HG02763 (cell line): ENCODE data around the gene SUPT20HL1.
"Not testable (repeated sequence)": the region's sequence is repeated elsewhere in the genome, so short reads cannot be mapped to it uniquely, and the experiment has no call there.

Experiments used
- ATAC-seq: cut with Tn5 transposase; IDR thresholded peaks from one replicate; pipeline ENCODE4 v1.9.1; 2021; ENCODE audit warnings: mild to moderate bottlenecking, moderate library complexity; ENCODE audit not compliant: unreplicated experiment

Gene SUPT20HL1

DNA sequence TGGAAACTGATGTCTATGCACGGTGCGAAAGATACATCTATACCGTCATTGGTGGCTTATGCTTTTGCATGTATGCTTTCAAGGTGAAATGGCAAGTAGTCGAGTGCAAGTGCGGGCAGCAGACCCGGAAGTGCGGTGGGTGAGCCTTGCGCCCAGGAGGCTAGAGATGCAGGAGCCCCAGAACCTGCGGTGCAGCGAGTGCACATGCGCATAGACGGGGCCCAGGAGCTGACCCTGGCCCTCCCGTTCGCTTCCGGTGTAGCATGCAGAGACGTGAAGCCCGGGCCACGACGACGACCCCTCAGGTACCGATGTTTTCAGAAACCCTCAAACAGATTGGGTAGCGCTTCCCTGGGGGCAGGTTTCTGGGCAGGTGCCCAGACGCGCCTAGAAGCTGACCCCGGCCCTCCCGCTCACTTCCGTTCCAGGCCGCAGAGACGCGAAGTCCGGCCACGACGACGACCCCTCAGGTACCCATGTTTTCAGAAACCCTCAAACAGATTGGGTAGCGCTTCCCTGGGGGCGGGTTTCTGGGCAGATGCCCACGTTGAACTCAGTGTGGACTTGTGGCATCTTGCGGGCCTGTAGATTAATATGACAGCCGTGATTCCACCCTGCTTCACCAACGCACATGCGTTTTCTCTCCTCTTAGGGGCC is 1.8 kb downstream of the SUPT20HL1 start:
- not testable (repeated sequence) for ATAC-seq

DNA sequence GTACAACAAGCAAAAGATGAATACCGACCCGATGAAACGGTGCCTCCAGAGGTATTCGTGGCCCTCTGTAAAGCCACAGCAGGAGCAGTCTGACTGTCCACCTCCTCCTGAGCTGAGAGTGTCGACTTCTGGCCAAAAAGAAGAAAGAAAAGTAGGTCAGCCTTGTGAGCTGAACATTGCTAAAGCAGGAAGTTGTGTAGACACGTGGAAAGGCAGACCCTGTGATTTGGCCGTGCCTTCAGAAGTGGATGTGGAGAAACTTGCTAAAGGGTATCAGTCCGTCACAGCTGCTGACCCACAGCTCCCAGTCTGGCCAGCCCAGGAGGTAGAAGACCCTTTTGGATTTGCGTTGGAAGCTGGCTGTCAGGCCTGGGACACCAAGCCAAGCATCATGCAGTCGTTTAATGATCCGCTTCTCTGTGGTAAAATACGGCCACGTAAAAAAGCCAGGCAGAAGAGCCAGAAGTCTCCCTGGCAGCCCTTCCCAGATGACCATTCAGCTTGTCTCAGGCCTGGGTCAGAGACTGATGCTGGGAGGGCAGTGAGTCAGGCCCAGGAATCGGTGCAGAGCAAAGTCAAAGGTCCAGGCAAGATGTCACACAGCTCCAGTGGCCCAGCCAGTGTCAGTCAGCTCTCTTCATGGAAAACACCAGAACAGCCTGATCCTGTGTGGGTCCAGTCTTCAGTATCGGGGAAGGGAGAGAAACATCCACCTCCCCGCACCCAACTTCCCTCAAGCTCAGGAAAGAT is 3.2 kb downstream of the SUPT20HL1 start:
- not testable (repeated sequence) for ATAC-seq

DNA sequence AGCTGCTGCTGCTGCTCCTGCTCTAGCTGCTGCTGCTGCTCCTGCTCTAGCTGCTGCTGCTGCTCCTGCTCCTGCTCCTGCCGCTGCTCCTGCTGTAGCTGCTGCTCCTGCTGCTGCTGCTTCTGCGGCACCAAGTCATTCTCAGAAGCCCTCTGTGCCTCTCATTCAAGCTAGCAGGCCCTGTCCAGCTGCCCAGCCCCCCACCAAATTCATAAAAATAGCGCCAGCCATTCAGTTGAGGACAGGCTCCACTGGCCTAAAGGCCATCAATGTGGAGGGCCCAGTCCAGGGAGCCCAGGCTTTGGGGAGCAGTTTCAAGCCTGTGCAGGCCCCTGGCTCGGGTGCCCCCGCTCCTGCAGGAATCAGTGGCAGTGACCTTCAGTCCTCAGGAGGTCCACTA is 3.9 kb downstream of the SUPT20HL1 start:
- no peak for ATAC-seq

DNA sequence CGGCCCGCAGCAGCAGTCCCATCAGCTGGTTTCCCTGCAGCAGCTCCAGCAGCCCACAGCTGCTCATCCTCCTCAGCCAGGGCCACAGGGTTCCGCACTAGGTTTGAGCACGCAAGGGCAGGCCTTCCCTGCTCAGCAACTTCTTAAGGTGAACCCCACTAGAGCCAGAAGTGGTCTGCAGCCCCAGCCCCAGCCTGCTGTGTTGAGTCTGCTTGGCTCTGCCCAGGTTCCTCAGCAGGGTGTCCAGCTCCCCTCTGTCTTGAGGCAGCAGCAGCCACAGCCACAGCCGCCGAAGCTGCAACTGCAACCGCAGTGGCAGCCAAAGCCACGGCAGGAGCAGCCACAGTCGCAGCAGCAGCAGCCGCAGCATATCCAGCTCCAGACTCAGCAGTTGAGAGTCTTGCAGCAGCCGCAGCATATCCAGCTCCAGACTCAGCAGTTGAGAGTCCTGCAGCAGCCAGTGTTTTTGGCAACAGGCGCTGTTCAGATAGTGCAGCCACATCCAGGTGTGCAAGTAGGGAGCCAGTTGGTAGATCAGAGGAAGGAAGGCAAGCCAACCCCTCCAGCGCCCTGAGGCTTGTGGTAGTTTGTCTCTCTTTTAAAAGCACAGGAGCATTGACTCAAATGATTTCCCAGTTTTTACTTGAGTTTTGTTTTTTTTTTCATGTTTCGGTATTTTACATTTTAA is 4.6 kb downstream of the SUPT20HL1 start:
- no peak for ATAC-seq

DNA sequence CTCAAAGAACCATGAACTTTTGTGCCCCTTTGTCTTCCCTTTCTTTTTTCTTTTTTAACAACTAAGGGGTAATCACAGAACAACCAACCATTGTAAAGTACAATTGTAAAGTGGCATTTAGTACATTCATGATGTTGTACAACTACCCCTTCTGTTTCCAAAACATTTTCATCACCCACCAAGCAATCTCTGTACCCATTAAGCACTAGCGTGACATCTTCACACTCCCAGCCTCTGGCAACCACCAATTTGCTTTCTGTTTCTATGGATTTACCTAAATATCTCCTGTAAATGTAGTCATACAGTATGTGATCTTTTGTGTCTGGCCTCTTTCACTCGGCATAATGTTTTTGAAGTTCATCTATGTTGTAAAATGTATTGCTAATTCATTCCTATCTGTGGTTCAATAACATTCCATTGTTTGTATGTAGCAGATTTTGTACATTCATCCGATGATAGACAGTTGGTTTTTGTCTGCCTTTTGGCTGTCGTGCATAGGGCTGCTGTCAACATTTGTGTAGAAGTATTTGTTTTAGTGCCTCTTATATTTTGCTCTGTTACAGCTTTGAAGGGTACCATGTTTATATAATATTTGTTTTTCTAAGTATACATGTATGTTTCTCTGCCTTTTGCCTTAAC is 6.4 kb downstream of the SUPT20HL1 start:
- ATAC-seq, result not testable (repeated sequence)

DNA sequence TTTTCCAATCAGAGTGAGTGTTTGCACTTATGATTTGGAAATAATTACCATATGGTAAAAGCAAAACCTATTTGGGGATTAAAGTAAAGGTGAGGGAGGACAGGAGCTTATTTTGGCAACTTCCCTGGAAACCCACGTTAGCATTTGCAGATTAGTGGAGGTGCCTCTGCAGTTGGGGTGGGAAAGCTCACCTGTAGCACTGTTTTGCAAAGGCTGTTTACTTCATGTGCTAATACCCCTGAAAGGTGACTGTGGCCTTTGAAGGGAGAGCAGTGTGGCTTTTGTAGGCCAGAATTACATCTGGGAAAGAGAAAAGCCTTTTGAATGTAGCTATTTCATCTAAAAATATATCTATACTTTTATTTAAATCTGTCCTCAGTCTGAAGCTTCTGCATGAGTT is 9.4 kb downstream of the SUPT20HL1 start:
- no peak for ATAC-seq

DNA sequence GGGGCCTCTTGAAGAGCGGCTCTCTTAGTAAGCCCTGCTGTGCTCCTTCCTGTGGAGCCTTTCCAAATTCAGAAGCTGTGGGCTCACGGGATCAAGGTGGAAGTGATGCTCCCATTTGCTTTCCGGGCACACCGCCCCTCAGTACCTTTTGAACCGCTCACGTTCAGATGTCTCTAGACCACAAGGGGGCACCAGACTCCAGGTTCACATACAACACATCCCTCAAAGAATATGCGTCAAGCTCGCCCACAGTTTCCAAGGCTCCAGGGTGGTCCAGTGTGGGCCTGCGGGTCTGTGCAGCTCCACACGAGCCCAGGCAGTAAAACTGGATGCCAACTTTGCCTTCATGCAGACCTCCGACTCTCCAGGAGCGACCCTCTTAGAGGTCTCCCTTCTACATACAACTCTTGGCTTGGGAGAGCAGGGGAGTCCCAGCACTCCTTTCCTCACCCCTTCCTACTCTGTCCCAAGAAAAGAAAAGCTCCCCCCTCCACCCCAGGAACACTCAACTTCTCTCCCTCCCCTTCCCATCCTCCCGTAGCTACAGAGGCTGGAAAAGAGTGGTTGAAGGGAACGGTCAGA is 11.0 kb downstream of the SUPT20HL1 start:
- peak; percentile 77 for ATAC-seq

DNA sequence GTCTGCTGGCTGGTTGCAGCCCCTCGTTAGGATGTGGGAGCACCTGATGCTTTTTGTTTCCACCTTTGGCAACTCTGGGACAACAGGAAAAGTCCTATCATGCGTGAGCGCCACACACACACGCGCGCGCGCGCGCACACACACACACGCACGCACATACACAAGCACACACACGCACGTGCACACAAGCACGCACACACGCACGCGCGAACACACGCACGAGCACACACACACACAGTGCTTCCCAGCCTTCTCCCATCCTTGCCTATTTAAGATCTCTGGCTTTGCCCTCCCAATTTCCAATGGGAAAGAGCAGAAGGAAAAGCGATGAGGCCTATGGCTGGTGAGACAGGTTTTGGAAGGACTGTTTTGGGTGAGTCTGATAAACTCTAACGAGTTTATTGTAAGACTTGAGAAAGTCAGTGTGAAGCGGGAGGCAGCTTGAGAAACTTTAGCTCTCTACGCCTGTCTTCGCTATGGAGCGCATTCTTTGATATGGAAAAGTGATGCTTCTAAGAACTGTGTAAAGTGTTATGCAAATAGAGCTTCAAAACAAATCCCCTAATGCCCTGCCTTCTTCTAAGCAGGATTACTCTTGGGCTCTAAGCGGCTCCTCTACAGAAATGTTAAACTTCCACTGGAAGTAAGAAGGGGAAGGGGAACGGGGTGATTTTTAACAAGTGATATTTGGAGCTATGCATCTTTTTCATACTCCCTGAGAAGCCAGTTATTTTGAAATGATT is 11.8 kb downstream of the SUPT20HL1 start:
- no peak for ATAC-seq

DNA sequence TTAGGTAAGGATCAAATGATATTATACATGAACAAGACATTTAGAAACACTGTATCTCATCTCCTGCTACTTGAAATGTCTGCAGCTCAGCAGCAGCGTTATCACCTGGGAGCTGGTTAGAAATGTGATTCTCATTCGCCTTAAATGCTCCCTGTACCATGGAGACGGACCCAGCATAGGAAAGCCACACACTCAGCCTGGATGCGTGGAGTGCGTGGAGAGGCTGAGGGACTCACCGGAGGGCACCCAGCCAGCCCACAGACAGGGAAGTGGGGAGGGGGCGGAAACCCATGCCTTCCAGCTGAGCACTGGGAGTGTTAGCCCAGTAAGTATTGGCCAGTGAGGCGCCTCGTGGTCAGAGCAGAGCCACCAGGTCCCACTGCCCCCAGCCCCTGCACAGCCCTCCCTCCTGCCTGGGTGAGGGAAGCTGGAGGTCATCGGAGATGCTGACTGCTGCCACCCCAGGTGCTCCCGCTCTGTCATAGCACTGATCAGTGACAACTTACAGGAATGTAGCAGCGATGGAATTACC is 15.2 kb downstream of the SUPT20HL1 start:
- no peak for ATAC-seq

DNA sequence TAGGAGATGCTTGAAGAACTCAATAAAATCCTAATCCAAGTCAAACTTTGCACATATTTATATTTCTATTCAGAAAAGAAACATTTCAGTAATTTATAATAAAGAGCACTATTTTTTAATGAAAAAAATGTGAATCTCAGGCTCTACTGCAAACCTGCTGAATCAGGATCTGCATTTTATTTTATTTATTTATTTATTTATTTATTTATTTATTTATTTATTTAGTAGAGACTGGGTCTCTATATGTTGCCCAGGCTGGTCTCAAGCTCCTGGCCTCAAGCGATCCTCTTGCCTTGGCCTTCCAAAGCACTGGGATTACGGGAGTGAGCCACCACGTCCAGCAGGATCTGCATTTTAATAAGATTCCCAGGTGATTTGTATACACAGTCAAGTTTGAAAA is 16.0 kb downstream of the SUPT20HL1 start:
- ATAC-seq, result no peak

DNA sequence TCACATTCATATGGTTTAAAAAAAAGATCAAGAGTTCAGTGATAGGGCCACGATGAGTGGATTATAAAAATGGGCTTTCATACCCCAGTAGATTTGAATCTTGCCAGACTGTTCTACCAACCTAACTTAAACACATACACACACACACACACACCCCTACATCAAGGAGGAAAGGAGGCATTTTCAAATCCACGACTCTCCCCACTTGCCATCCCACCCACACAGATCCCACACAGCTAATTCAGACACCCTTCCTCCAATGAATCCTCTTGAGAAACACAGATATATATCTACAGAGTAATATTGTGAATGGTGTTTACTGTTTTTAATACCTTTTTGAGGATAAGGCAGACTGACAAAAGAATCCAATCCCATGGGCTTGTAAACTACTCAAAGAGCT is 16.8 kb downstream of the SUPT20HL1 start:
- ATAC-seq, result no peak

DNA sequence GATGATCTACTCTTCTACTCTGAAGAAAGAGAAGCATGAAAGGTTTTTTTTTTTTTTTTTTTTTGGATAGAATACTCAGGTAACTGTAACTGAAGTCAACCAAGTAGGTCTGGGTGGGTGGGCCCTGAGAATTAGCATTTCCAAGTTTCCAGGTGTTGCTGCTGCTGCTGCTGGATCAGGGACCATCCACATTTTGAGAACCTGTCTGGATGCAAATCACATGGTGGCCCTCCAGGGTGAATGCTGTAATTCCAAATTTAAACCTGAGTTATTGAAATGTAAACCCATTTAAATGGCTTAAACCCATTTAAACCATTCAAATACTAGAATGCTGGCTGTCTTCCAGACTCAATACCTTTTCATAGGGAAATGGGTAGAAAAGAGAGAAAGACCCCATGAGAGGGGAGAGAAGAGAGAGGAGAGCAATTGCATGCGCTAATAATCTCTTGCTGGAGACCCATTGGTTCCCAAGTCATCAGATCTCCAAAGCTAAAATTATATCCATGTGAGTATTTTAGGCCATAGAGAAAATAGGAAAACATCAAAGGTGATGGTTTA is 17.6 kb downstream of the SUPT20HL1 start:
- ATAC-seq, result no peak

DNA sequence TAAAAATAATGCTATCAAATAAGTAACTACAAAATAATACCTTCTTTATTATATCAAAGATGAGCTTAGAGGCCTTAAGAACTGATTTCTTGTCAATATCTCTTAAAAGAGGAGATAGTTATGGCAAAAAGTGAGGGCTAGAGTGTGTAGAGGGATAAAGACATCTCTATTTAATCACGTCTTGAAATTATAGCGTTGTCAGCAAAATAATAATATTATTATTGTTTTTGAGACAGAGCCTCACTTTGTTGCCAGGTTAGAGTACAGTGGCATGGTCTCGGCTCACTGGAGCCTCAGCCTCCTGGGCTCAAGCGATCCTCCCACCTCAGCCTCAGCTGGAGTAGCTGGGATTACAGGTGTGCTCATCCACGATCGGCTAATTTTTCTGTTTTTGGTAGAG is 18.3 kb downstream of the SUPT20HL1 start:
- ATAC-seq, result no peak

DNA sequence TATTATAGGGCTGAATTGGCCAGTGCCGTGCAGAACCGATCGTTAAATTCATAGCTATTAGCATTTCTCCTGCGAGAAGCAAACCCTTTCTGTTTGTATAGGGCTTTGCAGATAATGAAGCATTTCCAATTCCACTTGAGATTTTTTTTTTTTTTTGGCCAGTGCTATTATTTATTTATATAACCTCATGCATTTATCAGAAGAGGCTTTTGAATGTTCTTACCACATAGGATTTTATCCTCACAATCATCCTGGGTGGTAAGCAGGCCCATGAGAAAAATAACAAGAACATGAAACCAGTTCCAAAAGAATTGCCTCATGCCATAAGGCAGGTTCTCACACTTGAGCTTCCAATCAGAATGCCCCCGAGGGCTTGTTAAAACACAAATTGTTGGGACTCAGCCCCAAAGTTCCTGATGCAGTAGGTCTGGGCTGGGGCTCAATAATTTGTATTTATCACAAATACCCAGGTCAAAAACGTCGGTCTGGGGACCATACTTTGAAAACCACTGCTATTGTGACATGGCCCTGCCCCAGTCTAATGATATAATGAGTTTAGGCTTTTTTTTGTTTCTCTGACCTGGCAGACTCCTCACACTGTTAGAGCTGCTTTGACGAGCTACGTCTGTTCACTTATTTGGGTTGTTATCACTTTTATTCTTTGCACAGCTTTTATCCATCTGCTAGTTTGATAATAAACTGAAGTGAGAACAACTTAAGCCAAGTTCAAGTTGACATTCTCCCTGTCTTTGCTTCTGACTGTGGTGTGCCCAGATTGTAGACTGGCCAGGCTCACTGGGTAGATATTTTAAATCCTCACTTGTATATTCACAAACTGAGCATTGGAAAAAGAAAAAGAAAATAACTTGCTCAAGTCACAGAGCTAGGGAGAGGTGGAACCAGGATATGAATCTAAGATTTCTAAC is 20.1 kb downstream of the SUPT20HL1 start:
- no peak for ATAC-seq

DNA sequence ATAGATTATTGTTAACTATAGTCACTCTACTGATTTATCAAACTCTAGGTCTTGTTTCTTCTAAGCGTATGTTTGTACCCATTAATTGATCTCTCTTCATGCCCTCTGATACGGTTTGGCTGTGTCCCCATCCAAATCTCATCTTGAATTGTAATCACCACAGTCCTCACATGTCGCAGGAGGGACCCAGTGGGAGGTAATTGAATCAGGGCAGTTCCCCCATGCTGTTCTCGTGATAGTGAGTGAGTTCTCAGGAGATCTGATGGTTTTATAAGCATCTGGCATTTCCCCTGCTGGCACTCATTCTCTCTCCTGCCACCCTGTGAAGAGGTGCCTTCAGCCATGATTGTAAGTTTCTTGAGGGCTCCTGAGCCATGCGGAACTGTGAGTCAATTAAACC is 21.9 kb downstream of the SUPT20HL1 start:
- not testable (repeated sequence) for ATAC-seq

DNA sequence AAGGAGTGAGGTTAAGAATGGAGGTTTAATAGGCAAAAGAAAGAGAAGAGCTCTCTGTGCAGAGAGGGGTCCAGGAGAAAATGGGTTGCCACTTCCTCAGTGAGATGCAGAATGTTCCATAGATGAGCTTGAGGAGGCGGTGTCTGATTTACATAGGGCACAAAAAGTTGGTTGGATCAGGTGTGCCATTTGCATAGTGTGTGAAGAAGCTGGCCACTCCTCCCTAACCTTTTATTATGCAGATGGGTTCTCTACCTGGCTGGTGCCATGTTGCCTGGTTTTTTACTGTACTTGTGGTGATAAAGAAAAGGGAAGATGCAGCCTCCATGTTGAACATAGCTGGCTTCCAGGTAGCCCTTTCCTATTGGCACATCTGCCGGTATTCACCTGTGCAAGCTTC is 27.3 kb downstream of the SUPT20HL1 start:
- no peak for ATAC-seq

DNA sequence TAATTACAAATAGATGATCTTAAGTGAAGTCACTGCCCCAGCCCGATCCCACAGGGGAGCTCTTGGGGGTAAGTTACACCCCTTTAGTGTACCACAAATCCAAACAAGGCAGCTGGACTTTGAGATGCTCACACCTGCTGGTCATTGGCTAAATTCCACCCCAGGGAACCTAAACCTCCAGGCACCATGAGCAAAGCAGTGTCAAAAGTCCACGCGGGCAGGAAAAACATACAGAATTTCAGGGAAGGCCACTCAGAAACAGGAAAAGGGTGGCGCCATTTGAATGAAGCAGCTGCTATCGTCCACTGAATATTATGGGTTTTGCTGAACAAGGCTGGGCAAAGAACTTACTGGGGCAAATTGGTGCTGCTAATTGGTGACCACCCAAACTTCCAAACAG is 30.9 kb downstream of the SUPT20HL1 start:
- no peak for ATAC-seq

DNA sequence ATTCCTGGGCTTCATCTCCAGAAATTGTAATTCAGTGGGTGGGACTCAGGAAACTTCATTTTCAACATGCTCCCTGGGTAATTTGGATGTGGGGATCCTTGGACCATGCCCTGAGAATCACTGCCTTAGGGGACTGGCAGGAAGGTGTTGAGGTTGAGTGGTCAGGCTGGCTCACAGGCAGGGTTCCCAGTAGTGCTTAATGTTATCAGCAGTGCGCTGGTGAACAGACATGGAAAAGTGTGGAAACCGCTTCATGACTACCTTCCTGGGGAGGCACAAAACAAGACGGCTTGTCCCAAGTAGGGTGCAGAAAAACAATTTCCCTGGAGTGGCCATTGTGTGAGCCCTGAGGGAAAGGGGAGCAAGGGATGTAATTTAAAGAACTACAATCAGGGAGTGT is 31.4 kb downstream of the SUPT20HL1 start:
- no peak for ATAC-seq

DNA sequence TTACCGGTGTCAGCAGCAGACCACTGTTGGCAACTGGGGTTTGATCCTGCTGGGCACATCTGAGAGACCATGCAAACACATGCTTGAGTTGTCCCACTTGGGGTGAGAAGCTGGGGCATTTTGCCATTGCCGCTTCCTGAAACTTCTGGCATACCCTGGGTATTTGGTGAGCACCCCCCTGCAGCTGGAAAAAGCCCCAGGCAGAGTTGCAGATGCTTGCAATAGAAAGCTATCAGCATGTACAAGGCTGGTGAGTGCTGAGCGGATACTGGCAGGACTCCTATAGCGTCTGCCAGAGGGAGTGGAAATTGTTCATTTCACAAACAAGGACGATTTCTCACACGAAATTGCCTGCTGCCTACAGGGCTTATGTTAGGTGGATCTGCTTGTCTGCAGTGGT is 32.3 kb downstream of the SUPT20HL1 start:
- ATAC-seq, result no peak
